Type B pancreatic cell (in vitro differentiated cells): ENCODE measurements around the gene MYLK. TPM values are rescaled to one million over a fixed set of nuclear protein-coding genes. Genes with fewer than 3 reads are reported as not detected.

Experiments
- DNase-seq: peaks from one replicate; pipeline ENCODE4 v3.0.0; 2021; ENCODE audit warnings: mixed read lengths; ENCODE audit not compliant: unreplicated experiment; ENCODE audit errors: extremely low spot score
- H3K27ac Mint-ChIP-seq: 2 replicates; pipeline ENCODE4 v1.8.0; 2021; ENCODE audit warnings: mild to moderate bottlenecking, mixed read lengths
- H3K27me3 Mint-ChIP-seq: 2 replicates; pipeline ENCODE4 v1.8.0; 2021; ENCODE audit warnings: mixed read lengths
- H3K36me3 Mint-ChIP-seq: 2 replicates; pipeline ENCODE4 v1.8.0; 2021; ENCODE audit warnings: mixed read lengths
- H3K4me1 Mint-ChIP-seq: one replicate; pipeline ENCODE4 v1.8.0; 2021; ENCODE audit warnings: mixed read lengths; ENCODE audit not compliant: unreplicated experiment
- H3K4me3 Mint-ChIP-seq: 2 replicates; pipeline ENCODE4 v1.8.0; 2021; ENCODE audit warnings: mild to moderate bottlenecking, mixed read lengths
- H3K9me3 Mint-ChIP-seq: 2 replicates; pipeline ENCODE4 v1.8.0; 2021; ENCODE audit warnings: mixed read lengths
- CTCF ChIP-seq: fragments of 200-600 bp; sonication (generic); conservative IDR thresholded peaks from 2 replicates; pipeline ENCODE4 v1.5.0; 2021; ENCODE audit warnings: antibody characterized with exemption, mild to moderate bottlenecking
- total RNA-seq: library from RNA; stranded (reverse); gene quantifications from 2 replicates; pipeline ENCODE4 v1.2.1, GENCODE V29; 2021; ENCODE audit warnings: low replicate concordance

The MYLK gene
- total RNA-seq, 1 donor from 2014 or later: 16.8 TPM

- Mint-ChIP-seq H3K9me3 (no peaks in the 10 kb centered on the region), H3K27me3 (no peaks in the 10 kb centered on the region), H3K36me3 (peaks cover 7% of the 10 kb centered on the region), H3K4me1 (peaks cover 12% of the 10 kb centered on the region), H3K4me3 (no peak overlapping the region), H3K27ac (no peak overlapping the region)
- DNase-seq: no peak
- TF ChIP-seq CTCF: no peak
Observed at GRCh38 chr3:123750209-123750608, 133.9 kb downstream of the MYLK start.

GRCh38 chr3:123749711-123750110, 134.4 kb downstream of the MYLK start:
- Mint-ChIP-seq H3K27ac (no peak overlapping the region), H3K27me3 (no peaks in the 10 kb centered on the region), H3K4me1 (peaks cover 7% of the 10 kb centered on the region), H3K4me3 (no peak overlapping the region), H3K36me3 (peaks cover 7% of the 10 kb centered on the region), H3K9me3 (no peaks in the 10 kb centered on the region)
- no peak for TF ChIP-seq CTCF
- no peak for DNase-seq

GRCh38 chr3:123745184-123745855, 138.8 kb downstream of the MYLK start:
- Mint-ChIP-seq H3K27me3 (peaks cover 4% of the 10 kb centered on the region), H3K4me1 (no peaks in the 10 kb centered on the region), H3K9me3 (no peaks in the 10 kb centered on the region), H3K36me3 (peaks cover 3% of the 10 kb centered on the region), H3K27ac (no peak overlapping the region), H3K4me3 (no peak overlapping the region)
- peak; percentile 35 for TF ChIP-seq CTCF
- no peak for DNase-seq

GRCh38 chr3:123744064-123744463, 140.1 kb downstream of the MYLK start:
- no peak for DNase-seq
- no peaks in the 10 kb centered on the region for H3K4me1 Mint-ChIP-seq
- H3K4me3 Mint-ChIP-seq: no peak overlapping the region
- no peak for TF ChIP-seq CTCF
- H3K36me3 Mint-ChIP-seq: peaks cover 1% of the 10 kb centered on the region
- no peak overlapping the region for H3K27ac Mint-ChIP-seq
- H3K27me3 Mint-ChIP-seq: peaks cover 4% of the 10 kb centered on the region
- H3K9me3 Mint-ChIP-seq: no peaks in the 10 kb centered on the region

- DNase-seq: no peak
- no peak overlapping the region for H3K4me3 Mint-ChIP-seq
- H3K36me3 Mint-ChIP-seq: peaks cover 3% of the 10 kb centered on the region
- H3K9me3 Mint-ChIP-seq: no peaks in the 10 kb centered on the region
- H3K4me1 Mint-ChIP-seq: no peaks in the 10 kb centered on the region
- TF ChIP-seq CTCF: no peak
- H3K27ac Mint-ChIP-seq: no peak overlapping the region
- peaks cover 4% of the 10 kb centered on the region for H3K27me3 Mint-ChIP-seq
Observed at GRCh38 chr3:123743121-123743520, 141.0 kb downstream of the MYLK start.

GRCh38 chr3:123741041-123741511, 143.1 kb downstream of the MYLK start:
- H3K27me3 Mint-ChIP-seq: peaks cover 4% of the 10 kb centered on the region
- peaks cover 6% of the 10 kb centered on the region for H3K36me3 Mint-ChIP-seq
- H3K9me3 Mint-ChIP-seq: no peaks in the 10 kb centered on the region
- DNase-seq: no peak
- H3K4me3 Mint-ChIP-seq: no peak overlapping the region
- no peak overlapping the region for H3K27ac Mint-ChIP-seq
- no peak for TF ChIP-seq CTCF
- H3K4me1 Mint-ChIP-seq: no peaks in the 10 kb centered on the region
